Activated naive CD4-positive, alpha-beta T cell treated with anti-CD3 and anti-CD28 coated beads, Interleukin-2, amount 50 U/mL, for 72 hours (primary cell): Measurements from ENCODE around the gene SOCS3. TPM values are rescaled to one million over a fixed set of nuclear protein-coding genes. Genes with fewer than 3 reads are reported as not detected.
"Not testable (repeated sequence)": the region's sequence is repeated elsewhere in the genome, so short reads cannot be mapped to it uniquely, and the experiment has no call there.

Source experiments
- ATAC-seq, 2 donors: fragments of 150-1000 bp; cut with Tn5 transposase; 2 replicates each; pipeline ENCODE4 v1.10.0; 2021; ENCODE audit warnings: mild to moderate bottlenecking in 2 of 2, moderate library complexity in 2 of 2
- DNase-seq, 2 donors: peaks; one replicate each; pipeline ENCODE4 v3.0.0; 2021 to 2022; ENCODE audit warnings: low spot score in 2 of 2
- H3K27ac Mint-ChIP-seq, 2 donors: one replicate each; pipeline ENCODE4 v1.8.0; 2022; ENCODE audit warnings: mild to moderate bottlenecking in 2 of 2, mixed read lengths in 2 of 2
- H3K36me3 Mint-ChIP-seq, 2 donors: one replicate each; pipeline ENCODE4 v1.8.0; 2022; ENCODE audit warnings: mixed read lengths in 2 of 2
- H3K9me3 Mint-ChIP-seq, 2 donors: one replicate each; pipeline ENCODE4 v1.8.0; 2022; ENCODE audit warnings: mixed read lengths in 2 of 2
- total RNA-seq, 2 donors: library from RNA; stranded (reverse); gene quantifications; one replicate each; pipeline ENCODE4 v1.2.3, GENCODE V29; 2022

SOCS3 gene
- total RNA-seq, 2 donors from 2014 or later: 179 to 182 TPM

- no peak for ATAC-seq
- DNase-seq: no peak
- Mint-ChIP-seq H3K27ac (peak overlapping the region in 1 of 2 donors; percentile 52), H3K9me3 (no peaks in the 10 kb centered on the region), H3K36me3 (no peaks in the 10 kb centered on the region)
Observed at GRCh38 chr17:78346605-78347250, 13.1 kb downstream of the SOCS3 start.

- Mint-ChIP-seq H3K27ac (peak overlapping the region in 1 of 2 donors; percentile 58), H3K9me3 (no peaks in the 10 kb centered on the region), H3K36me3 (no peaks in the 10 kb centered on the region)
- no peak for ATAC-seq
- no peak for DNase-seq
Observed at GRCh38 chr17:78345791-78346494, 13.9 kb downstream of the SOCS3 start.

GRCh38 chr17:78345172-78345571, 14.7 kb downstream of the SOCS3 start:
- ATAC-seq: no peak
- Mint-ChIP-seq H3K9me3 (no peaks in the 10 kb centered on the region), H3K27ac (peak overlapping the region in 1 of 2 donors; percentile 92), H3K36me3 (no peaks in the 10 kb centered on the region)
- no peak for DNase-seq

- DNase-seq (no peak), ATAC-seq (no peak)
- Mint-ChIP-seq H3K9me3 (no peaks in the 10 kb centered on the region), H3K27ac (peak overlapping the region in 1 of 2 donors; percentile 92), H3K36me3 (no peaks in the 10 kb centered on the region)
Observed at GRCh38 chr17:78344666-78345065, 15.2 kb downstream of the SOCS3 start.

GRCh38 chr17:78343543-78344201, 16.2 kb downstream of the SOCS3 start:
- ATAC-seq (peak; percentile 78 to 80), DNase-seq (peak; percentile 64 to 84)
- no peaks in the 10 kb centered on the region for H3K36me3 Mint-ChIP-seq
- H3K9me3 Mint-ChIP-seq: no peaks in the 10 kb centered on the region
- H3K27ac Mint-ChIP-seq: peak overlapping the region; percentile 84 to 92

GRCh38 chr17:78343187-78343542, 16.7 kb downstream of the SOCS3 start:
- no peak for DNase-seq
- Mint-ChIP-seq H3K27ac (peak overlapping the region; percentile 84 to 92), H3K36me3 (no peaks in the 10 kb centered on the region), H3K9me3 (no peaks in the 10 kb centered on the region)
- ATAC-seq: peak; percentile 25 to 34

GRCh38 chr17:78342449-78343186, 17.3 kb downstream of the SOCS3 start:
- no peak for ATAC-seq
- Mint-ChIP-seq H3K27ac (peak overlapping the region; percentile 84 to 92), H3K9me3 (no peaks in the 10 kb centered on the region), H3K36me3 (no peaks in the 10 kb centered on the region)
- no peak for DNase-seq

- no peaks in the 10 kb centered on the region for H3K36me3 Mint-ChIP-seq
- H3K9me3 Mint-ChIP-seq: no peaks in the 10 kb centered on the region
- no peak for DNase-seq
- H3K27ac Mint-ChIP-seq: no peak overlapping the region
- peak; percentile 20 to 21 for ATAC-seq
Observed at GRCh38 chr17:78341559-78342448, 18.1 kb downstream of the SOCS3 start.

- DNase-seq (no peak), ATAC-seq (no peak)
- Mint-ChIP-seq H3K27ac (peak overlapping the region in 1 of 2 donors; percentile 37), H3K36me3 (no peaks in the 10 kb centered on the region), H3K9me3 (no peaks in the 10 kb centered on the region)
Observed at GRCh38 chr17:78340183-78340955, 19.5 kb downstream of the SOCS3 start.

GRCh38 chr17:78338486-78339259, 21.2 kb downstream of the SOCS3 start:
- Mint-ChIP-seq H3K36me3 (no peaks in the 10 kb centered on the region), H3K27ac (no peak overlapping the region), H3K9me3 (no peaks in the 10 kb centered on the region)
- DNase-seq (no peak), ATAC-seq (no peak)

- ATAC-seq (no peak), DNase-seq (no peak)
- no peak overlapping the region for H3K27ac Mint-ChIP-seq
- no peaks in the 10 kb centered on the region for H3K9me3 Mint-ChIP-seq
- H3K36me3 Mint-ChIP-seq: no peaks in the 10 kb centered on the region
Observed at GRCh38 chr17:78337244-78338109, 22.4 kb downstream of the SOCS3 start.

- ATAC-seq (no peak), DNase-seq (no peak)
- Mint-ChIP-seq H3K36me3 (no peaks in the 10 kb centered on the region), H3K9me3 (no peaks in the 10 kb centered on the region), H3K27ac (peak overlapping the region; percentile 2 to 37)
Observed at GRCh38 chr17:78335209-78335608, 24.7 kb downstream of the SOCS3 start.

GRCh38 chr17:78332991-78333390, 26.9 kb downstream of the SOCS3 start:
- Mint-ChIP-seq H3K27ac (peak overlapping the region; percentile 78 to 82), H3K36me3 (no peaks in the 10 kb centered on the region), H3K9me3 (no peaks in the 10 kb centered on the region)
- peak; percentile 33 to 38 for ATAC-seq
- DNase-seq: no peak

GRCh38 chr17:78331355-78331754, 28.5 kb downstream of the SOCS3 start:
- not testable (repeated sequence) for DNase-seq, H3K9me3 Mint-ChIP-seq, ATAC-seq, H3K27ac Mint-ChIP-seq, H3K36me3 Mint-ChIP-seq
